HEK293 (cell line): ENCODE results near the gene HHAT.

ENCODE experiments used
- EGR2 ChIP-seq: fragments of 450-650 bp; formaldehyde crosslinking; IDR thresholded peaks from 2 replicates; pipeline ENCODE4 v1.5.1; 2016; ENCODE audit warnings: low read depth, missing biosample characterization, missing genetic modification characterization
- MZF1 ChIP-seq: fragments of 450-650 bp; formaldehyde crosslinking; IDR thresholded peaks from 2 replicates; pipeline ENCODE4 v1.5.1; 2017; ENCODE audit warnings: missing biosample characterization, missing genetic modification characterization, borderline replicate concordance
- OSR2 ChIP-seq: fragments of 450-650 bp; formaldehyde crosslinking; IDR thresholded peaks from 2 replicates; pipeline ENCODE4 v1.5.1; 2016; ENCODE audit warnings: missing biosample characterization, missing genetic modification characterization
- SALL2 ChIP-seq: fragments of 450-650 bp; formaldehyde crosslinking; IDR thresholded peaks from 2 replicates; pipeline ENCODE4 v1.5.0; 2017; ENCODE audit warnings: missing biosample characterization, mild to moderate bottlenecking, missing genetic modification characterization, borderline replicate concordance
- SCRT1 ChIP-seq: fragments of 450-650 bp; formaldehyde crosslinking; IDR thresholded peaks from 2 replicates; pipeline ENCODE4 v1.5.1; 2016; ENCODE audit warnings: missing biosample characterization, missing genetic modification characterization, borderline replicate concordance
- SCRT2 ChIP-seq: fragments of 450-650 bp; formaldehyde crosslinking; IDR thresholded peaks from 2 replicates; pipeline ENCODE4 v1.5.1; 2016; ENCODE audit warnings: missing biosample characterization, missing genetic modification characterization
- SETDB1 ChIP-seq: IDR thresholded peaks from one replicate; pipeline ENCODE4 v1.6.1; 2017; ENCODE audit warnings: mild to moderate bottlenecking, low read length, moderate library complexity, mixed read lengths; ENCODE audit not compliant: insufficient read length
- SP7 ChIP-seq: fragments of 450-650 bp; formaldehyde crosslinking; IDR thresholded peaks from 2 replicates; pipeline ENCODE4 v1.5.1; 2016; ENCODE audit warnings: missing biosample characterization, missing genetic modification characterization
- ZBTB10 ChIP-seq: fragments of 450-650 bp; formaldehyde crosslinking; IDR thresholded peaks from 2 replicates; pipeline ENCODE4 v1.5.1; 2016; ENCODE audit warnings: missing biosample characterization, missing genetic modification characterization
- ZBTB8A ChIP-seq: fragments of 450-650 bp; formaldehyde crosslinking; IDR thresholded peaks from 2 replicates; pipeline ENCODE4 v1.5.1; 2016; ENCODE audit warnings: missing biosample characterization, missing genetic modification characterization
- ZEB2 ChIP-seq: fragments of 450-650 bp; formaldehyde crosslinking; IDR thresholded peaks from 2 replicates; pipeline ENCODE4 v1.5.1; 2016; ENCODE audit warnings: missing biosample characterization, missing genetic modification characterization
- ZFP41 ChIP-seq: fragments of 450-650 bp; formaldehyde crosslinking; IDR thresholded peaks from 2 replicates; pipeline ENCODE4 v1.5.1; 2016; ENCODE audit warnings: missing biosample characterization, missing genetic modification characterization, borderline replicate concordance
- ZNF10 ChIP-seq: fragments of 450-650 bp; formaldehyde crosslinking; IDR thresholded peaks from 2 replicates; pipeline ENCODE4 v1.5.1; 2017; ENCODE audit warnings: missing biosample characterization, missing genetic modification characterization
- ZNF112 ChIP-seq: fragments of 450-650 bp; formaldehyde crosslinking; IDR thresholded peaks from 2 replicates; pipeline ENCODE4 v1.5.0; 2017; ENCODE audit warnings: missing biosample characterization, missing genetic modification characterization
- ZNF121 ChIP-seq: fragments of 450-650 bp; formaldehyde crosslinking; IDR thresholded peaks from 2 replicates; pipeline ENCODE4 v1.5.1; 2016; ENCODE audit warnings: missing biosample characterization, missing genetic modification characterization
- ZNF155 ChIP-seq: fragments of 450-650 bp; formaldehyde crosslinking; IDR thresholded peaks from 2 replicates; pipeline ENCODE4 v1.5.1; 2016; ENCODE audit warnings: missing biosample characterization, missing genetic modification characterization
- ZNF157 ChIP-seq: fragments of 450-650 bp; formaldehyde crosslinking; IDR thresholded peaks from 2 replicates; pipeline ENCODE4 v1.5.1; 2016; ENCODE audit warnings: missing biosample characterization, missing genetic modification characterization
- ZNF184 ChIP-seq: fragments of 450-650 bp; IDR thresholded peaks from 2 replicates; pipeline ENCODE4 v1.5.1; 2018; ENCODE audit warnings: missing biosample characterization, mild to moderate bottlenecking, missing genetic modification characterization
- ZNF24 ChIP-seq: fragments of 450-650 bp; formaldehyde crosslinking; IDR thresholded peaks from 2 replicates; pipeline ENCODE4 v1.5.1; 2016; ENCODE audit warnings: missing biosample characterization, missing genetic modification characterization
- ZNF274 ChIP-seq, 2 experiments: fragments of 200-500 bp in 1 of 2; fragments of 450-650 bp in 1 of 2; sonication (Bioruptor generic) in 1 of 2; formaldehyde crosslinking in 1 of 2; IDR thresholded peaks; 2 replicates each; pipeline versions ENCODE4 v1.5.1 to v1.6.1; 2014 to 2016; ENCODE audit warnings: borderline replicate concordance in 1 of 2, inconsistent platforms in 1 of 2, low read length in 1 of 2, missing biosample characterization in 1 of 2, missing genetic modification characterization in 1 of 2
- ZNF341 ChIP-seq: fragments of 450-650 bp; formaldehyde crosslinking; IDR thresholded peaks from 2 replicates; pipeline ENCODE4; 2016; ENCODE audit warnings: low read depth, missing biosample characterization, missing genetic modification characterization
- ZNF473 ChIP-seq: fragments of 450-650 bp; formaldehyde crosslinking; IDR thresholded peaks from 2 replicates; pipeline ENCODE4 v1.5.1; 2017; ENCODE audit warnings: missing biosample characterization, missing genetic modification characterization
- ZNF48 ChIP-seq: fragments of 450-650 bp; formaldehyde crosslinking; IDR thresholded peaks from 2 replicates; pipeline ENCODE4 v1.5.1; 2016; ENCODE audit warnings: missing biosample characterization, missing genetic modification characterization
- ZNF510 ChIP-seq: fragments of 450-650 bp; formaldehyde crosslinking; IDR thresholded peaks from 2 replicates; pipeline ENCODE4 v1.5.1; 2018; ENCODE audit warnings: mild to moderate bottlenecking, missing genetic modification characterization, missing biosample characterization; ENCODE audit not compliant: insufficient replicate concordance
- ZNF521 ChIP-seq: fragments of 450-650 bp; formaldehyde crosslinking; IDR thresholded peaks from 2 replicates; pipeline ENCODE4 v1.5.1; 2017; ENCODE audit warnings: missing biosample characterization, mild to moderate bottlenecking, missing genetic modification characterization
- ZNF596 ChIP-seq: fragments of 450-650 bp; IDR thresholded peaks from 2 replicates; pipeline ENCODE4 v1.5.0; 2018; ENCODE audit warnings: missing biosample characterization, mild to moderate bottlenecking, missing genetic modification characterization, moderate library complexity
- ZNF658 ChIP-seq: fragments of 450-650 bp; formaldehyde crosslinking; IDR thresholded peaks from 2 replicates; pipeline ENCODE4; 2016; ENCODE audit warnings: missing biosample characterization, missing genetic modification characterization
- ZNF660 ChIP-seq: fragments of 450-650 bp; IDR thresholded peaks from 2 replicates; pipeline ENCODE4 v1.5.1; 2018; ENCODE audit warnings: missing biosample characterization, mild to moderate bottlenecking, missing genetic modification characterization
- ZNF692 ChIP-seq: fragments of 450-650 bp; formaldehyde crosslinking; IDR thresholded peaks from 2 replicates; pipeline ENCODE4 v1.5.1; 2016; ENCODE audit warnings: missing biosample characterization, missing genetic modification characterization
- ZNF768 ChIP-seq: fragments of 450-650 bp; formaldehyde crosslinking; IDR thresholded peaks from 2 replicates; pipeline ENCODE4 v1.5.1; 2018; ENCODE audit warnings: missing biosample characterization, mild to moderate bottlenecking, missing genetic modification characterization
- ZSCAN16 ChIP-seq: fragments of 450-650 bp; formaldehyde crosslinking; IDR thresholded peaks from 2 replicates; pipeline ENCODE4 v1.5.1; 2016; ENCODE audit warnings: missing biosample characterization, missing genetic modification characterization
- TF ChIP-seq, protein P1 (sequence below): fragments of 450-650 bp; formaldehyde crosslinking; IDR thresholded peaks from 2 replicates; pipeline ENCODE4 v1.5.1; 2016; ENCODE audit warnings: missing biosample characterization, missing genetic modification characterization
- TF ChIP-seq, protein P2 (sequence below): fragments of 450-650 bp; formaldehyde crosslinking; optimal IDR thresholded peaks from 2 replicates; pipeline ENCODE3; 2016; ENCODE audit warnings: missing biosample characterization, mild to moderate bottlenecking, missing genetic modification characterization

Gene HHAT

DNA sequence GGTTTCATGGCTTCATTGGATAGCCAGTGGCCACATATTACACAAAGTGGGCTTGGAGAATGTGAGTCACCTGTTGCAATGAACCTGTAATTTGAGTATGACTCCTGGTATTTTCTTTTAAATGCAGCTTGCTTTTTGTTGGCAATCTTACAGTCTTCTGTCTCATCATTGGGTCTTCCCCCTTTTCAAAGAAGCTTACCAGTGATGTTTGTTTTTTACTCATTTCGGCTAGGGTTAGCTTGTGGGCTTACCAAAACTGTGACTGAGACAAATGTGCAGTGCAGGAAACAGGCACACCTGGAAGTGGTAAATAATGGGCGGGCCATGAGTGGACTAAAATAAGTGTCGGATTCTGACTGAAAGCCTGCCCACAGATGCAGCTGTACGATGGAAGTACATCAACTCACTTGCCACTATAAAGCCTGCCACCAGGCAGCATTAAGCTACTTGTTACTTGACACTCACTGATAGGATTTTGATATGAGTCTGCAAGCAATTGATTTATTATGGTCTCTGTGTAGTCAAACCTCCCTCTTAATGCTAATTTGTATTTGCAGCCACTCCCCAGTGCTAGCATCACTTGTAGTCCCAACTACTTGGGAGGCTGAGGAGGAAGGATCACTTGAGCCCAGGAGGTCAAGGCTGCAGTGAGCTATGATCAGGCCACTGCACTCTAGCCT, 4.2 kb downstream of the HHAT start (continued):
- TF ChIP-seq, protein P1, sequence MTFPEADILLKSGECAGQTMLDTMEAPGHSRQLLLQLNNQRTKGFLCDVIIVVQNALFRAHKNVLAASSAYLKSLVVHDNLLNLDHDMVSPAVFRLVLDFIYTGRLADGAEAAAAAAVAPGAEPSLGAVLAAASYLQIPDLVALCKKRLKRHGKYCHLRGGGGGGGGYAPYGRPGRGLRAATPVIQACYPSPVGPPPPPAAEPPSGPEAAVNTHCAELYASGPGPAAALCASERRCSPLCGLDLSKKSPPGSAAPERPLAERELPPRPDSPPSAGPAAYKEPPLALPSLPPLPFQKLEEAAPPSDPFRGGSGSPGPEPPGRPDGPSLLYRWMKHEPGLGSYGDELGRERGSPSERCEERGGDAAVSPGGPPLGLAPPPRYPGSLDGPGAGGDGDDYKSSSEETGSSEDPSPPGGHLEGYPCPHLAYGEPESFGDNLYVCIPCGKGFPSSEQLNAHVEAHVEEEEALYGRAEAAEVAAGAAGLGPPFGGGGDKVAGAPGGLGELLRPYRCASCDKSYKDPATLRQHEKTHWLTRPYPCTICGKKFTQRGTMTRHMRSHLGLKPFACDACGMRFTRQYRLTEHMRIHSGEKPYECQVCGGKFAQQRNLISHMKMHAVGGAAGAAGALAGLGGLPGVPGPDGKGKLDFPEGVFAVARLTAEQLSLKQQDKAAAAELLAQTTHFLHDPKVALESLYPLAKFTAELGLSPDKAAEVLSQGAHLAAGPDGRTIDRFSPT (tag by site-specific recombination): no peak
- TF ChIP-seq ZNF155 (tag by site-specific recombination) (no peak), ZNF658 (no peak), ZNF596 (tag by site-specific recombination) (no peak), SCRT2 (peak; percentile 96), MZF1 (tag by site-specific recombination) (peak; percentile 45; the same call in 1 of the 2 replicates), ZBTB10 (tag by site-specific recombination) (no peak), ZNF157 (tag by site-specific recombination) (no peak), ZNF112 (tag by site-specific recombination) (no peak), EGR2 (tag by site-specific recombination) (no peak), ZNF24 (tag by site-specific recombination) (no peak), ZNF341 (tag by site-specific recombination) (no peak), ZBTB8A (tag by site-specific recombination) (no peak), ZNF10 (tag by site-specific recombination) (no peak), ZNF660 (no peak), ZNF473 (tag by site-specific recombination) (no peak), OSR2 (tag by site-specific recombination) (peak; percentile 94), ZNF121 (tag by site-specific recombination) (no peak), ZNF184 (tag by site-specific recombination) (0 out of 2 replicates have a peak, but pooled peaks have one; percentile 12), ZEB2 (tag by site-specific recombination) (0 out of 2 replicates have a peak, but pooled peaks have one; percentile 46), ZNF768 (tag by site-specific recombination) (no peak), ZNF521 (tag by site-specific recombination) (no peak), ZNF48 (tag by site-specific recombination) (no peak), ZNF692 (tag by site-specific recombination) (no peak), ZFP41 (tag by site-specific recombination) (no peak), ZNF510 (tag by site-specific recombination) (peak; percentile 71), ZSCAN16 (no peak), SCRT1 (tag by site-specific recombination) (peak; percentile 90), SP7 (tag by site-specific recombination) (peak; percentile 95), ZNF274 (IDR thresholded peaks at IDR 0.05; ENCODE audit: low read length) (no peak), ZNF274 (tag by site-specific recombination; IDR thresholded peaks at IDR 0.05; ENCODE audit: borderline replicate concordance) (no peak), SALL2 (no peak), SETDB1 (no peak)
- TF ChIP-seq, protein P2, sequence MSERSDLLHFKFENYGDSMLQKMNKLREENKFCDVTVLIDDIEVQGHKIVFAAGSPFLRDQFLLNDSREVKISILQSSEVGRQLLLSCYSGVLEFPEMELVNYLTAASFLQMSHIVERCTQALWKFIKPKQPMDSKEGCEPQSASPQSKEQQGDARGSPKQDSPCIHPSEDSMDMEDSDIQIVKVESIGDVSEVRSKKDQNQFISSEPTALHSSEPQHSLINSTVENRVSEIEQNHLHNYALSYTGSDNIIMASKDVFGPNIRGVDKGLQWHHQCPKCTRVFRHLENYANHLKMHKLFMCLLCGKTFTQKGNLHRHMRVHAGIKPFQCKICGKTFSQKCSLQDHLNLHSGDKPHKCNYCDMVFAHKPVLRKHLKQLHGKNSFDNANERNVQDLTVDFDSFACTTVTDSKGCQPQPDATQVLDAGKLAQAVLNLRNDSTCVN: no peak
